Liver (tissue), 9 donors: ENCODE measurements around the gene TWNK. TPM values are rescaled to one million over a fixed set of nuclear protein-coding genes. Genes with fewer than 3 reads are reported as not detected.
"Not testable (repeated sequence)": the region's sequence is repeated elsewhere in the genome, so short reads cannot be mapped to it uniquely, and the experiment has no call there.

Experiments
- DNase-seq: peaks from one replicate; pipeline ENCODE4 v3.0.0-alpha.2; 2017; ENCODE audit warnings: low spot score
- H3K27ac ChIP-seq, 2 donors: one replicate each; pipeline ENCODE4 v1.7.0; 2013; ENCODE audit warnings: inconsistent platforms in 2 of 2, low read length in 2 of 2, control low read depth in 1 of 2, low read depth in 1 of 2, mild to moderate bottlenecking in 1 of 2
- H3K27me3 ChIP-seq, 4 donors: one replicate each; pipeline versions ENCODE4 v1.6.1 to v1.7.0; 2013; ENCODE audit warnings: low read length in 3 of 4, inconsistent platforms in 1 of 4, mild to moderate bottlenecking in 1 of 4, moderate library complexity in 1 of 4; ENCODE audit not compliant: control insufficient read depth in 4 of 4, insufficient read depth in 4 of 4
- H3K36me3 ChIP-seq, 4 donors: one replicate each; pipeline versions ENCODE4 v1.6.1 to v1.7.0; 2013; ENCODE audit warnings: low read length in 3 of 4, mild to moderate bottlenecking in 3 of 4, low read depth in 1 of 4, moderate library complexity in 1 of 4; ENCODE audit not compliant: control insufficient read depth in 4 of 4, insufficient read depth in 3 of 4
- H3K4me1 ChIP-seq, 4 donors: one replicate each; pipeline versions ENCODE4 v1.6.1 to v1.7.0; 2013; ENCODE audit warnings: low read length in 3 of 4, mild to moderate bottlenecking in 3 of 4, moderate library complexity in 1 of 4; ENCODE audit not compliant: control insufficient read depth in 4 of 4, insufficient read depth in 4 of 4
- H3K4me3 ChIP-seq, 3 donors: one replicate each; pipeline versions ENCODE4 v1.6.1 to v1.7.0; 2013; ENCODE audit warnings: low read length in 3 of 3, control low read depth in 1 of 3, low read depth in 1 of 3, mild to moderate bottlenecking in 1 of 3
- H3K9ac ChIP-seq, 2 donors: one replicate each; pipeline ENCODE4 v1.7.0; 2013; ENCODE audit warnings: low read length in 2 of 2, mild to moderate bottlenecking in 2 of 2, moderate library complexity in 2 of 2, control low read depth in 1 of 2, low read depth in 1 of 2
- H3K9me3 ChIP-seq, 4 donors: one replicate each; pipeline versions ENCODE4 v1.6.1 to v1.7.0; 2013; ENCODE audit warnings: low read length in 3 of 4; ENCODE audit not compliant: control insufficient read depth in 4 of 4
- CTCF ChIP-seq: fragments of 150-350 bp; IDR thresholded peaks from 2 replicates; pipeline ENCODE4 v1.5.1; 2017; ENCODE audit warnings: improper control_type of control experiment, low read depth, low read length; ENCODE audit not compliant: missing input control
- EGR1 ChIP-seq, 2 donors: IDR thresholded peaks; 2 replicates each; pipeline ENCODE4 v1.6.1; 2016 to 2018; ENCODE audit warnings: antibody characterized with exemption in 2 of 2, low read depth in 2 of 2
- FOXA1 ChIP-seq: IDR thresholded peaks from 2 replicates; pipeline ENCODE4 v1.6.1; 2016; ENCODE audit warnings: antibody characterized with exemption
- FOXA2 ChIP-seq: IDR thresholded peaks from 2 replicates; pipeline ENCODE4 v1.6.1; 2016; ENCODE audit warnings: antibody characterized with exemption
- GABPA ChIP-seq, 2 donors: IDR thresholded peaks in 1 of 2; conservative IDR thresholded peaks in 1 of 2; 2 replicates each; pipeline ENCODE4 v1.6.1; 2016; ENCODE audit warnings: antibody characterized with exemption in 2 of 2, mild to moderate bottlenecking in 1 of 2, moderate library complexity in 1 of 2
- HNF4A ChIP-seq, 2 donors: conservative IDR thresholded peaks; 2 replicates each; pipeline ENCODE4 v1.6.1; 2016; ENCODE audit warnings: antibody characterized with exemption in 2 of 2, mild to moderate bottlenecking in 2 of 2
- NR2F2 ChIP-seq: IDR thresholded peaks from 2 replicates; pipeline ENCODE4 v1.6.1; 2016; ENCODE audit warnings: antibody characterized with exemption
- RAD21 ChIP-seq, 2 donors: IDR thresholded peaks; 2 replicates each; pipeline ENCODE4 v1.6.1; 2016; ENCODE audit warnings: antibody characterized with exemption in 2 of 2, mild to moderate bottlenecking in 2 of 2
- SP1 ChIP-seq: IDR thresholded peaks from 2 replicates; pipeline ENCODE4 v1.6.1; 2018; ENCODE audit warnings: antibody characterized with exemption, mild to moderate bottlenecking
- YY1 ChIP-seq: IDR thresholded peaks from 2 replicates; pipeline ENCODE4 v1.6.1; 2016; ENCODE audit warnings: antibody characterized with exemption, mild to moderate bottlenecking
- WGBS: extraction: QIAGEN DNeasy Blood & Tissue Kit; methylation state at CpG from one replicate; pipeline ENCODE4 v1.1.7; 2013; 5-methylcytosine and 5-hydroxymethylcytosine counted together
- polyA plus RNA-seq, 2 donors: library from polyadenylated mRNA; stranded (reverse) in 1 of 2; unstranded in 1 of 2; fragments of 200-250 nt in 1 of 2; fragments of >200 nt in 1 of 2; fragmentation: Nextera tagmentation in 1 of 2; extraction: Ambion mirVana in 1 of 2; gene quantifications; one replicate each; pipeline versions ENCODE4 v1.2.1 to v1.2.3, GENCODE V29; 2013 to 2015
- total RNA-seq, 2 donors: library from RNA; depleted of rRNA; stranded (reverse); fragments of >200 nt; gene quantifications; one replicate each; pipeline ENCODE4 v1.2.3, GENCODE V29; 2014
- TF ChIP-seq, protein P1 (sequence below): IDR thresholded peaks from 2 replicates; pipeline ENCODE4 v1.6.1; 2016; ENCODE audit warnings: antibody characterized with exemption, mild to moderate bottlenecking
- TF ChIP-seq, protein P2 (sequence below): IDR thresholded peaks from 2 replicates; pipeline ENCODE4 v1.6.1; 2016; ENCODE audit warnings: antibody characterized with exemption
- TF ChIP-seq, protein P3 (sequence below): IDR thresholded peaks from 2 replicates; pipeline ENCODE4 v1.6.1; 2016; ENCODE audit warnings: antibody characterized with exemption
- TF ChIP-seq, protein P4 (sequence below): IDR thresholded peaks from 2 replicates; pipeline ENCODE4 v1.6.1; 2016; ENCODE audit warnings: antibody characterized with exemption
- donor health status: healthy.
- donor health status: healthy.
- donor health status: healthy.
- donor health status: healthy.
- donor health status: healthy.

TWNK gene
- total and polyA plus RNA-seq, 4 donors = 1.6 to 6.2 (median 4.4) TPM

DNA sequence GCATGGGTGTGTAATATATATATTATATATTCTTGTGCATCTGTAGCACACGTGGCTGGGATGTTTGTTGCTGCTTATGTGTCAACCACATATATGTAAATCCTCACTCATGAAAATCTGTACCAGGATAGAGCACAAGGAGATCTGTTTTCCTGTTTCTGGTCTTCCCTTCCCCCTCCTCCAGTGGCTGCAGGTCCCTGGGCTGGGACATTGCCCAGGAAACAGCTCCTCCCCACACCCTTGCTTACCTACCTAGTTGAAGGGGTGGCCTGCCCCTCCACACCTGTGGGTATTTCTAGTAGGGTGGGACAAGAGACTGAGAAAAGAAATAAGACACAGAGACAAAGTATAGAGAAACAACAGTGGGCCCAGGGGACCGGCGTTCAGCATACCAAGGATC lies 45.9 kb downstream of the TWNK start (continued):
- TF ChIP-seq, protein P1, sequence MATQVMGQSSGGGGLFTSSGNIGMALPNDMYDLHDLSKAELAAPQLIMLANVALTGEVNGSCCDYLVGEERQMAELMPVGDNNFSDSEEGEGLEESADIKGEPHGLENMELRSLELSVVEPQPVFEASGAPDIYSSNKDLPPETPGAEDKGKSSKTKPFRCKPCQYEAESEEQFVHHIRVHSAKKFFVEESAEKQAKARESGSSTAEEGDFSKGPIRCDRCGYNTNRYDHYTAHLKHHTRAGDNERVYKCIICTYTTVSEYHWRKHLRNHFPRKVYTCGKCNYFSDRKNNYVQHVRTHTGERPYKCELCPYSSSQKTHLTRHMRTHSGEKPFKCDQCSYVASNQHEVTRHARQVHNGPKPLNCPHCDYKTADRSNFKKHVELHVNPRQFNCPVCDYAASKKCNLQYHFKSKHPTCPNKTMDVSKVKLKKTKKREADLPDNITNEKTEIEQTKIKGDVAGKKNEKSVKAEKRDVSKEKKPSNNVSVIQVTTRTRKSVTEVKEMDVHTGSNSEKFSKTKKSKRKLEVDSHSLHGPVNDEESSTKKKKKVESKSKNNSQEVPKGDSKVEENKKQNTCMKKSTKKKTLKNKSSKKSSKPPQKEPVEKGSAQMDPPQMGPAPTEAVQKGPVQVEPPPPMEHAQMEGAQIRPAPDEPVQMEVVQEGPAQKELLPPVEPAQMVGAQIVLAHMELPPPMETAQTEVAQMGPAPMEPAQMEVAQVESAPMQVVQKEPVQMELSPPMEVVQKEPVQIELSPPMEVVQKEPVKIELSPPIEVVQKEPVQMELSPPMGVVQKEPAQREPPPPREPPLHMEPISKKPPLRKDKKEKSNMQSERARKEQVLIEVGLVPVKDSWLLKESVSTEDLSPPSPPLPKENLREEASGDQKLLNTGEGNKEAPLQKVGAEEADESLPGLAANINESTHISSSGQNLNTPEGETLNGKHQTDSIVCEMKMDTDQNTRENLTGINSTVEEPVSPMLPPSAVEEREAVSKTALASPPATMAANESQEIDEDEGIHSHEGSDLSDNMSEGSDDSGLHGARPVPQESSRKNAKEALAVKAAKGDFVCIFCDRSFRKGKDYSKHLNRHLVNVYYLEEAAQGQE = no peak
- TF ChIP-seq, protein P2, sequence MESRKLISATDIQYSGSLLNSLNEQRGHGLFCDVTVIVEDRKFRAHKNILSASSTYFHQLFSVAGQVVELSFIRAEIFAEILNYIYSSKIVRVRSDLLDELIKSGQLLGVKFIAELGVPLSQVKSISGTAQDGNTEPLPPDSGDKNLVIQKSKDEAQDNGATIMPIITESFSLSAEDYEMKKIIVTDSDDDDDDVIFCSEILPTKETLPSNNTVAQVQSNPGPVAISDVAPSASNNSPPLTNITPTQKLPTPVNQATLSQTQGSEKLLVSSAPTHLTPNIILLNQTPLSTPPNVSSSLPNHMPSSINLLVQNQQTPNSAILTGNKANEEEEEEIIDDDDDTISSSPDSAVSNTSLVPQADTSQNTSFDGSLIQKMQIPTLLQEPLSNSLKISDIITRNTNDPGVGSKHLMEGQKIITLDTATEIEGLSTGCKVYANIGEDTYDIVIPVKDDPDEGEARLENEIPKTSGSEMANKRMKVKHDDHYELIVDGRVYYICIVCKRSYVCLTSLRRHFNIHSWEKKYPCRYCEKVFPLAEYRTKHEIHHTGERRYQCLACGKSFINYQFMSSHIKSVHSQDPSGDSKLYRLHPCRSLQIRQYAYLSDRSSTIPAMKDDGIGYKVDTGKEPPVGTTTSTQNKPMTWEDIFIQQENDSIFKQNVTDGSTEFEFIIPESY = no peak
- TF ChIP-seq YY1 (no peak), NR2F2 (no peak), FOXA2 (no peak), FOXA1 (no peak), RAD21 (IDR thresholded peaks at IDR 0.05) (no peak)
- TF ChIP-seq, protein P3, sequence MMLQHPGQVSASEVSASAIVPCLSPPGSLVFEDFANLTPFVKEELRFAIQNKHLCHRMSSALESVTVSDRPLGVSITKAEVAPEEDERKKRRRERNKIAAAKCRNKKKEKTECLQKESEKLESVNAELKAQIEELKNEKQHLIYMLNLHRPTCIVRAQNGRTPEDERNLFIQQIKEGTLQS = no peak

DNA sequence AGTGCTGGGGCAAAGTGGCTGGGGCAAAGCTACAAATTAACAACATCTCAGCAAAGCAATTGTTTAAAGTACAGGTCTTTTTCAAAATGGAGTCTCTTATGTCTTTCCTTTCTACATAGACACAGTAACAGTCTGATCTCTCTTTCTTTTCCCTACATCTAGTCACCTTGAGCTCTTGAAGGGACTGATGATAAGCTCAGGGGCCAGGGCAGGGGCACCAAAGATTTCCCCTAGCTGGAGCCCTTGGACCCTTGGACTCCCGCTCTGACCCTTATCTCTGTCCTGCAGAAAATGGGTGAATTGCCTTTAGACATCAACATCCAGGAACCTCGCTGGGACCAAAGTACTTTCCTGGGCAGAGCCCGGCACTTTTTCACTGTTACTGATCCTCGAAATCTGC lies 47.1 kb downstream of the TWNK start:
- Histone ChIP-seq H3K4me1 (peaks cover 4 to 24% (median 18%) of the 10 kb centered on the region in 4 donors), H3K36me3 (peaks cover 0 to 20% (median 5%) of the 10 kb centered on the region in 4 donors)
- not testable (repeated sequence) for DNase-seq, H3K9me3 ChIP-seq, H3K4me3 ChIP-seq, H3K27ac ChIP-seq, H3K27me3 ChIP-seq, H3K9ac ChIP-seq
- 94% methylated on average over 4 of the region's 4 CpGs for WGBS

GRCh38 chr10:101035314-101035713 lies 48.0 kb downstream of the TWNK start:
- Histone ChIP-seq H3K27me3 (no peaks in the 10 kb centered on the region), H3K27ac (no peak overlapping the region), H3K9ac (no peak overlapping the region), H3K4me3 (no peak overlapping the region), H3K4me1 (peaks cover 4 to 24% (median 18%) of the 10 kb centered on the region in 4 donors), H3K9me3 (no peaks in the 10 kb centered on the region), H3K36me3 (peaks cover 0 to 22% (median 5%) of the 10 kb centered on the region in 4 donors)
- WGBS = 95% methylated on average over 7 of the region's 7 CpGs
- TF ChIP-seq, protein P1 = no peak
- TF ChIP-seq, protein P2 = no peak
- TF ChIP-seq EGR1 (IDR thresholded peaks at IDR 0.05; ENCODE audit: low read depth in 2 of 2) = no peak
- TF ChIP-seq HNF4A (conservative IDR thresholded peaks at IDR 0.05) = no peak
- TF ChIP-seq, protein P4, sequence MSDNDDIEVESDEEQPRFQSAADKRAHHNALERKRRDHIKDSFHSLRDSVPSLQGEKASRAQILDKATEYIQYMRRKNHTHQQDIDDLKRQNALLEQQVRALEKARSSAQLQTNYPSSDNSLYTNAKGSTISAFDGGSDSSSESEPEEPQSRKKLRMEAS = no peak
- TF ChIP-seq GABPA (IDR thresholded peaks at IDR 0.05 in 1 of 2, conservative IDR thresholded peaks at IDR 0.05 in 1 of 2) = no peak
- TF ChIP-seq SP1 = no peak
- TF ChIP-seq, protein P3 = no peak
- no peak for TF ChIP-seq FOXA2
- TF ChIP-seq YY1 = no peak
- TF ChIP-seq CTCF = no peak
- no peak for DNase-seq
